ENCODE data around the gene AURKB. TPM values are rescaled to one million over a fixed set of nuclear protein-coding genes. Genes with fewer than 3 reads are reported as not detected.
"Not testable (repeated sequence)": the region's sequence is repeated elsewhere in the genome, so short reads cannot be mapped to it uniquely, and the experiment has no call there.

The AURKB gene
- total RNA-seq = 0.68 TPM

DNA sequence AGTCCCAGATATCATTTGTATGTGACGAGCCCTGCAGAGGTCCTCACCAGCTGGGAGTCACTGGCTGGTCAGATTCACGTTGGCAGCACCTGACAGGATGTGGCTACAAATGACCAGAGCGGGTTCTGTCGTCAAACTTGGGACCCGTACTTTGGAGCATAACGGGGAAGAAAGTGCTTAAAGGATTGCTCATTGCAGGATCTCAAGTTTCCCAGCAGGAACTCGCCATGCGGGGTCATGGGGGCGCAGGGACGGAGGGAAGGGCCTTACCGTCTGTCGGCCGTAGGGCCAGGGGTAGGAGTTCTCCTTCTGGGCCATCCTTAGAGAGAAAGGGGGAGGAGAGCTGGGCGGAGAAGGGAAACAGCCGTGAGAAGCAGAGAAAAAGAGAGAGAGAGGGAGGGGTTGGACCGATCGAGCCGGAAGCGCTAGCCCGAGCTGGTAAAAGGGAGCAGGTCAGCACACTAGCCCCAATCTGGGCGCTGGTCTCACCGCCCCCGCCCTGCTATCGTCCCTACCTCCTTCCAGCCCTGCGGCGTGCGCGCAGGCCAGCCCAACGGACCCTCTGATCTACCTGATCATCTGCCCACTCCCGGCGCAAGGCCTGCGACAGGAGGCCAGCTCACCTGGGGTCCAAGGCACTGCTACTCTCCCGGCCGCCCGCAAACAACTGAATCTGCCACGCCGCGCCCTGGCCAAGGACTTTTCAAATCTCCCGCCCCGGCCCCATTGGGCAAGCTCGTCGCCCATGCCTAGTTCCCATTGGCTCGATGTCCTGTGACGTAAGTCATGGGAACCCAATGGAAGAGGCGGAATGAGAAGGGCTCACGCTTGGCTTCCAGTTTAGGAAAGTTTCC, at the start of gene AURKB:
Gene AURKB (minus strand): TSS at position 669 of the 854 bp plus-strand sequence. CDS start 351 bp downstream, at position 318.
- DNase-seq (ENCODE audit: low spot score) = peak; percentile 95
- ATAC-seq = peak; percentile 96

DNA sequence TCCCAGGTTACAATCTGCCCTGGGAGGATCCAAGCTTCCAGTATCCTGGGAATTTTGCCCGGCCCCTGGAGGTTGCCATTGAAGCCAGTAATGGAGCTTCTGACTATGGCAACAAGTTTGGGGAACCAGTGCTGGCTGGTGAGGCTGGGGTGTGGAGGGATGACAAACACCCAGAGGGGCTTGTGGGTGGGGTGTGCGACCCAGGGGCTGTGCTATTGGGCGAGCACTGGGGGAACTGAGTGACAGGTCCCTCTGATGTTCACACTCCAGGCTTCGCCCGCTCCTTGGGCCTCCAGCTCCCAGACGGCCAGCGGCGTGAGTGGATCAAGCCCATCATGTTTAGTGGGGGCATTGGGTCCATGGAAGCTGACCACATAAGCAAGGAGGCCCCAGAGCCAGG, 47.4 kb upstream of the AURKB start:
- DNase-seq (ENCODE audit: low spot score) = no peak

DNA sequence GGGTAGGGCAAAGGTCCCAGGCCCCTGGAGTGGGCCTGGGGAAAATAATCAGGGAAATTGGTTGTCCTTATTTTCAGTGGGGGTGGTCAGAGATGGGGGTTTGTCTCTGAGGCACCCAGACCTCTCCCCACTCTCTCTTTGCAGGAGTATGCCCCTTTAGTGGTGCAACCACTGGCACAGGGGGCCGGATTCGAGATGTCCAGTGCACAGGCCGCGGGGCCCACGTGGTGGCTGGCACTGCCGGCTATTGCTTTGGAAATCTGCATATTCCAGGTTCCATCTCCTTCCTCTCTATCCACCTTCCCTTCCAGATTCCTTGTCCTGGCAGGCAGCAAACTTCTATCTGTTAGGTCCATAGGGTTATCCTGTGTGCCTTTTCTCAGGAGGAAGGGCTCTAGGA, 46.3 kb upstream of the AURKB start:
- no peak for DNase-seq (ENCODE audit: low spot score)
- no peak for ATAC-seq

More for the DNA sequence above, 47.4 kb upstream of the AURKB start:
- ATAC-seq = no peak

DNA sequence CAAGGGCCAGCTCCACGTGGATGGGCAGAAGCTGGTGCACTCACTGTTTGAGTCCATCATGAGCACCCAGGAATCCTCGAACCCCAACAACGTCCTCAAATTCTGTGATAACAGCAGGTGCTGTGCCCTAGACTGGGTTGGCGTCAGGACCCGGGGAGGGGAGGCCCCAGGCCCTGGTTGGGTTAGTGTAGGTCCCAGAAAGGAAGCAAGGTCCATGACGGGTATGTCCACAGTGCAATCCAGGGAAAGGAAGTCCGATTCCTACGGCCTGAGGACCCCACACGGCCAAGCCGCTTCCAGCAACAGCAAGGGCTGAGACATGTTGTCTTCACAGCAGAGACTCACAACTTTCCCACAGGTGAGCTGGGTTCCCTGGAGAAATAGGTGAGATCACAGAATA, 45.9 kb upstream of the AURKB start:
- DNase-seq (ENCODE audit: low spot score) (no peak), ATAC-seq (no peak)

DNA sequence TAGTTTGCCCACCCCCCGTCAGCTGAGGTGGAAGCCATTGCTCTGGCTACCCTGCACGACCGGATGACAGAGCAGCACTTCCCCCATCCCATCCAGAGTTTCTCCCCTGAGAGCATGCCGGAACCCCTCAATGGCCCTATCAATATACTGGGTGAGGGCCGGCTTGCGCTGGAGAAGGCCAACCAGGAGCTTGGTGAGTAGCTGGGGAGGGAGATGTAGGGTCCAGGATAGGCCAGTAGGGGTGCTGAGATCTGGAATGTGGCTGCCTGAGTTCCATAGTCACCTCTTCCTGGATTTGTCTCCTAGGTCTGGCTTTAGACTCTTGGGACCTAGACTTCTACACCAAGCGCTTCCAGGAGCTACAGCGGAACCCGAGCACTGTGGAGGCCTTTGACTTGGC, 45.1 kb upstream of the AURKB start:
- ATAC-seq (no peak), DNase-seq (ENCODE audit: low spot score) (no peak)

DNA sequence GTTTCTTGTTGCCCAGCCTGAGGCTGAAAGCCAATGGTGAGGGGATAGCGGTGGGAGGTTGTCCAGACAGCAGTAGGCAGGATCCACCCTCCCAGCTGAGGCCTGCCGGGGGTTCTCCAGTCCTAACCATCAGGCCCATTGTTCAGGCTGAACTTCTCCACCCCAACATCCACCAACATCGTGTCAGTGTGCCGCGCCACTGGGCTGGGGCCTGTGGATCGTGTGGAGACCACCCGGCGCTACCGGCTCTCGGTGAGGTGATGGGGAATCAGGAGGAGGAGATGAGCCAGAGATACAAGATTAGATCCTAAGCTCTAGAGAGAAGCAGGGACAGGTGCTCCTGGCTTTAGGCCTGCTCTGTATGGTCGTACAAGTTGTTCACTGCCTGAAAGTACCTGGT, 44.5 kb upstream of the AURKB start:
- ATAC-seq (no peak), DNase-seq (ENCODE audit: low spot score) (no peak)

DNA sequence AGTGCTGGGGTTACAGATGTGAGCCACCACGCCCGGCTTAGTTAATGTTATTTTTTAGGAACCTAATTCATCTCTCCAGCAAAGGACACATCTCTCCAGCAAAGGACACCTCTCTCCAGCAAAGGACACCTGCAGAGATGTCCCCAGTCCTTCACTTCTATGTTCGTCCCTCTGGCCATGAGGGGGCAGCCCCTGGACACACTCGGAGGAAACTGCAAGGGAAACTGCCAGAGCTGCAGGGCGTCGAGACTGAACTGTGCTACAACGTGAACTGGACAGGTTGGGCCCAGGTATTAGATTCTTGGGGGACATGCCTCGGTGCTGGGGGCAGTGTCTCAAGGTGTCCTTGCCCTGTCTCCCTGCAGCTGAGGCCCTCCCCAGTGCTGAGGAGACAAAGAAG, 43.4 kb upstream of the AURKB start:
- ATAC-seq (peak; percentile 83), DNase-seq (ENCODE audit: low spot score) (peak; percentile 69)

DNA sequence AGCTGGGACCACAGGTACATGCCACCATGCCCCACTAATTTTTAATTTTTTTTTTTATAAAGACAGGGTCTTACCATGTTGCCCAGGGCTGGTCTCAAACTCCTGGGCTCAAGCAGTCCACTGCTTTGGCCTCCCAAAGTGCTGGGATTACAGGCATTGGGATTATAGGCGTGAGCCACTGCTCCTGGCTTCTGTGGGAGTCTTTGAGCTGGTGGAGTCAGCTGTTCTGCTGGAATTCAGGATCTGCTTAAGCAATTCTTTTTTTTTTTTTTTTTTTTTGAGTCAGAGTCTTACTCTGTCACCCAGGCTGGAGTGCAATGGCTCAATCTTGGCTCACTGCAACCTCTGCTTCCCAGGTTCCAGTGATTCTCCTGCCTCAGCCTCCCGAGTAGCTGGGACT, 41.0 kb upstream of the AURKB start:
- ATAC-seq; DNase-seq (ENCODE audit: low spot score): not testable (repeated sequence)

DNA sequence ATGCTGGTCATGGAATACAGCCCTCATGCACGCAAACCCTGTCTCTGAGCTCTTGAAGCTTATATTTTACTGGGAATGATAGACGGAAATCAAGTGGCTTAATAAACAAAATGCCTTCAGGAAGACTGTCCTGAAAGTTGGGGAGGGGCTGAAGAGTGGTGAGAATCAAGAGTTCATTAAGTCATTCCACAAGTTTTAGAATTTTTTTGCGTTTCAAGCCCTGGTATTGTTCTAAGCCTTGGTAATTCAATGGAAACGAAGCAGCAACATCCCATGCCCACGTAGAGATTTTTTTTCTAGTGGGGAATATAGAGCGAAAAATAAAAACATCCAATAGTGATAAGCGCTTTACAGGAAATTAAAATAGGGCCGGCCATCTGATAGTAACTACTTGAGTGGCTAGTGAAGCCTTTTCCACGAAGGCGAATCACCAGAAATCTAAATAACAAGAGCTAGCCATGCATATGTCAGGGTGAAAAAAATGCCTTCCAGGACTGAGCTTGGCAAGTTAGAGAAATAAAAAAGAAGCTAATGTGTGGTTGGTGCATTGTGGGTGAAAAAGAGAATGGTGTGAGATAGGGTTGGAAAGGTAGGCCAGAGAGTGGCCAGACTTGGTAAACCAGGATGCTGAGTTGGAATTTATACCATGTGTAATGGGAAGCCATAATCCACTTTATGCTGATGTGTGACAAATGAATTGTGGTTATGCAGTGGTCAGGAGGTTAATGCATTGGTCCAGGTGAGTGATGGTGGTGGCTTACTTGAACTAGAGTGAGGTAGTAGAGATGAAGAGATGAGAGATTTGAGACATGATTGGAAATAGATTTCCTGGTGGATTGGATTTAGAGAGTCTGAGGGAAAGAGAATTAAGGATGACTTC, 39.5 kb upstream of the AURKB start:
- DNase-seq (ENCODE audit: low spot score) (no peak), ATAC-seq (no peak)

DNA sequence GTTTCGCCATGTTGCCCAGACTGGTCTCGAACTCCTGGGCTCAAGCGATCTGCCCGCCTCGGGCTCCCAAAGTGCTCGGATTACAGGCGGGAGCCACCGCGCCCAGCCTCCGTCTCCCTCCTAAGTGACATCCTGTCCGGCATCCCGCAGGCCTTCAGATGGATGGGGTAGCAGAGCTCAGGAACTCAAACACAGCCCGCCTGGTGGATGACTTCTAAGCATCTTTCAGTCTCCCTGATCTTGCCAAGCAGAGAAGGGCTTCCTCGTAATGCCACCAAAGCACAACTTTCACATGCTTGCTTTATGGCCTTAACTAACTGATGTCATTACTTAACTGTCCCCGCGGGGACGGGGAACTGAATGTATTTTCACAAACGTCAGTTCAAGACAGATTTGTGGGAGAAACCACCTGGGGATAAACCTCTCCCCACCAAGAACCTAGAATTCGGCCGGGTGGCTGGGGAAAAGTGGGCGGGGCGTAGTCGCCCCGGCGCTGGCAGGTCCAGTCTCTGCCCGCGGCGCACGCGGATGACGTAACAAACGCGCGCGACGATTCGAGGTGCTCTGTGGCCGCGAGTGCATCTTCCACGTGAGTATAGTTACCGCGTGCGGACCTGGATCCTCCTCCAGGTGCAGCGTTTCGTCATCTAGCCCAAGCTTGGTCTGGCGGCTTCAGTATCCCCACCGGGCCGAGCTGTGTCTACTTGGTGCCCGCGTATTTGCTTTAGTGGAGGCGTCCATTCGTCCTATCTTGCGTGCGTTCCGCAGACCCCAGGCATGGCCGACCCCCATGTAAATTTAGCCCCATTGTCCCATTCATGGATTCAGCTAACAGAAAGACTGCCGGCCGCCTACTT, 38.6 kb upstream of the AURKB start, which contains the start of gene PFAS:
Gene PFAS (plus strand): TSS at position 539 of the 857 bp plus-strand sequence. CDS start 4,649 bp downstream, outside the sequence.
- ATAC-seq (peak; percentile 76), DNase-seq (ENCODE audit: low spot score) (peak; percentile 97)

DNA sequence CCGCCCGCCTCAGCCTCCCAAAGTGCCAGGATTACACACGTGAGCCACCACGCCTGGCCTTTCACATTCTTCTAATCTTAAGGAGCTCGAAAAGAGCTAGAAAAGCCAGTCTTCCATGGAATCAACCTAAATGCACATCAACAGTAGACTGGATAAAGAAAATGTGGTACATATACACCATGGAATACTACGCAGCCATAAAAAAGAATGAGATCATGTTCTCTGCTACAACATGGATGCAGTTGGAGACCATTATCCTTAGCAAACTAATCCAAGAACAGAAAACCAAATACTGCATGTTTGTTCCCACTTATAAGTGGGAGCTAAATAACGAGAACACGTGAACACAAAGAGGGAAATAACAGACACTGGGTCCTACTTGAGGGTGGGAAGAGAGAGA, 34.4 kb upstream of the AURKB start:
- no peak for DNase-seq (ENCODE audit: low spot score)
- no peak for ATAC-seq

DNA sequence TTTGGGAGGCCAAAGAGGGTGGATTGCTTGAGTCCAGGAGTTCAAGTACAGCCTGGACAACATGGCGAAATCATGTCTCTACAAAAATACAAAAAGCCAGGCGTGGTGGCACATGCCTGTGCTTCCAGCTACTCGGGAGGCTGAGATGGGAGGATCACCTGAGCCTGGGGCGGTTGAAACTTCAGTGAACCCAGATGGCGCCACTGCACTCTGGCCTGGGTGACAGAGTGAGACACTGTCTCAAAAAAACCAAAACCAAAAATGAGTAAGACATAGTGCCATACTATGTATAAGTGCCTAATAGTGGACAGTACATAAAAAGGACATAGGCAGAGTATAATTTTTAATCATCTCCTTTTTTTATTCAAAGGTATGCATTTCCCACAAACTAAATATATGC, 33.5 kb upstream of the AURKB start:
- no peak for DNase-seq (ENCODE audit: low spot score)
- no peak for ATAC-seq

DNA sequence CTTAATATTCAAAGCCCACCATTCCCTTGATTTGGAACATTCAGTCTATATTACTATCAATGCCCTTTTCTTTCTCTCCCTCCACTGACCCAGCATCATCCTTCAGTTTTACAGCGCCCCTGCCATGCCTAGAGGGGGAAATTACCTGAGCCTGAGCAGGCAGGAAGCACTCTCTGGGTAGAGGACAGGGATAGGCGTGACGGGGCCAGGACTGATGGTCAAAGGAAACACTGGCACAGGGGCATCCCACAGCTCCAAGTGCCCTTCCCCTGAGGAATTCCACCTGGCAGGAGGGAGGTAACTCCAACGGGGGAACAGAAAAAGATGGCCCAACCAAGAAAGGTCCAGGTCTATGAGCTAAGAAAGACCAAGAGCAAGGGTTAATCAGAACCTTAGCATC, 27.5 kb upstream of the AURKB start:
- ATAC-seq (no peak), DNase-seq (ENCODE audit: low spot score) (no peak)

DNA sequence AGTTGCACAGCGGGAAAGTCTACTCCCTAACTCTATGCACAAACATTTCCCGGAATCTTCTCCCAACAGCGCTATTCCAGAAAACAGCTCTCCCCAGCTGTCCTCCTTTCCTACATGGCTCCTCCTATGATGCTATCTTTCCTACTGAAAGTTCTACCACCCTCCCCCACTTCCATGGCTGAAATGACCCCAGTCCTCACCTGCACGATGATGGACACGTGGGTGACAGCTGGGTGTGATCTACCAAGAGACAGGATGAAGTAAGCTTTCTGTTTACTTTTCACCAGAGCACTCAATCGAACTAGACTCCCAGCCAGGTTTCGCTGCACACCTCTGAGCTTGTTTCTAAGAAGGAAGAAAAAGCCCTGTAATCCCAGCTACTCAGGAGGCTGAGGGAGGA, 26.8 kb upstream of the AURKB start:
- peak; percentile 93 for ATAC-seq
- DNase-seq (ENCODE audit: low spot score) = peak; percentile 91

DNA sequence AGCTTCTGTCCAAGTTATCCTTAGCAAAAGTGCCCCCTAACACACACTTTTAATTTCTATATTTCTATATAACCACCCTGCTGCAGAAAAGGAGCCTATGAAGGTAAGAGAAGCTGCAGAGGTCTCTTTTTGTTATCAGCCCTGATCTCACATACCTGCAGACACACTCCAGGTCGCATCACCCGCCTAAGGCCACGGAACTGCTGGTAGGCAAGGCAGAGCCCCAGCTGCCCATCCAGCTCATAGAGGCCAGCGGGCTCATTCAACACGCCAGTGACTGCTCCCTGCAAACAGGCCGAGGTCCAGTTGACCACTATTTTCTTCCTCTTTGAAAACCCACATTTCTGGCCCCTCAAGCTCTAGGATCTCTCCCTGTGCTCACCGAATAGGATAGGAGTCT, 25.3 kb upstream of the AURKB start:
- DNase-seq (ENCODE audit: low spot score) (no peak), ATAC-seq (no peak)

DNA sequence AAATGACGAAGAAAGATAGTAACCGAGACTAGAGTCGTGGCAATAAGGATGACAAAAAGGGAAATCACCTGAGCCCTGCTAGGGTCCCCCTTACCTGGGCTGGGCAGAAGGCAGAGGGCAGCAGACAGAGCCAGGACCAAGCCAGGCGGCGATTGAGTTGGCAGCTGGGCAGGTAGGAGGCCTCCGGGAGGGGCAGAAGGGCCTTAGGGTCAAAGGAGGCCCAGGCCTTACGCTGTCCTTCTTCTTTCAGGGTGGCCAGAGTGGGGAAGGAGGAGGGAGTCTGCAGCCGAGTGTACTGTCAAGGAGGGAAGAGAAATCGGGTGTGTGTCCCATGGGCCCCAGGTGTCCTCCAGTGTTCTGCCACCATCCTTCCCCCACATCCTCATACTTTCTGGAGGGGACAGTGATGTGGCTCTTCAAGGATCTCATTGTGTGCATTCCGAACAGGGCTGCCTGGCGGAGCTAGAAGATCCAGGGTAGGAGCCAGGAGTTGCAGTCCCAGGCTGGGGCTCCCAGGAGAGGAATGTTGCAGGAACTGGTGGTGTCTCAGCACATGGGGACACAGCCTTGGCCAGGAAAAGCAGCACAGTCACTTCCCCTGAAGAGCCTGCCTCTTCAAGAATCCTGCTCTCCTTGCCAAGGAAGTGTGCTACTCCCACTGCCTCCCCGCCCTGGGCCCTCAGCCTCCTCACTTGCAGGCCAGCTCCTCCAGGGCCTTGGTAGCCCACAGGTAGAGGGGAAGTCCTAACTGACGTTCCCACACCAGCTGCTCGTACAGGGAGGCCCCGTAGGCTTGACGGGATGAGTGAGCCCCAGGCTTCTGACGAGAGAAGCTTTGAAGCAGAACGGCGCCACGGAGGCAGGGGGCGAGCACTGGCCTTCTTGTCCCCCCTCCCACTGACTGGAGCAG, 24.2 kb upstream of the AURKB start:
- DNase-seq (ENCODE audit: low spot score) = no peak

DNA sequence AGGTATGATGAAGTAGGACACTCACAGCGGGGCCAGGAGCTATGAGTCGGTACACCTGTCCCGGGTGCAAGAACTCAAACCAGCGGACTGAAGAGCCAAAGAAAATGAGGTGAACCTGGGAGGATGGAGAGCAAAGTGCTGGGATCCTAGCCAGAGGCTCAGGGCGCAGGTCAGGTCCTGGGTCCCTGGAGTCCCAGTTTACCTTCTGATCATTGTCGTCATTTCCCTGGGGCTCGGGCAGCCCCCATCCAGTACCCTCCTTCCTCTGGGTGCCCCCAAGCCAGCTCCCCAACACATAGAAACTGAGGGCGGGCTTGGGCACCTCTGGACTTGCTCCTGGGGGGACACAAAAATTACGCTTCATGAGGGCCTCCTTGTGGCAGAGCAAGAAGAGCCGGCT, 21.3 kb upstream of the AURKB start:
- DNase-seq (ENCODE audit: low spot score) (no peak), ATAC-seq (no peak)

More for the DNA sequence above, 24.2 kb upstream of the AURKB start:
- no peak for ATAC-seq

DNA sequence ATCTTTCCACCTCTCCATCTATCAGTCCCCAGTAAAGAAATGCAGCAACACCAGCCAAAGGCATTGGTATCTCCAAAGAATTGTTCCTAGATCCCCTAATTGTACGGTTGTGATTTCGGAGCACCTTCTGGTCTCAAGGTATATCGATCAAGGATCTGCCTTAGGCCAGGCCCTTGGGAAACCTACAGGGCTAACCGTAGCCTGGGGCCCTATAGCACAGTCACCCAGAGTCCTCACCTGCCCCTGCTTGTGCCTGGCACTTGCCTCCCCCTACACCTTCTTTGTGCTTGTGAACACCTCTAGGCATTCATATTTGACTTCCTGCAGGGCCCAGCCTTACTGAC, 16.8 kb upstream of the AURKB start:
- ATAC-seq (no peak), DNase-seq (ENCODE audit: low spot score) (no peak)

DNA sequence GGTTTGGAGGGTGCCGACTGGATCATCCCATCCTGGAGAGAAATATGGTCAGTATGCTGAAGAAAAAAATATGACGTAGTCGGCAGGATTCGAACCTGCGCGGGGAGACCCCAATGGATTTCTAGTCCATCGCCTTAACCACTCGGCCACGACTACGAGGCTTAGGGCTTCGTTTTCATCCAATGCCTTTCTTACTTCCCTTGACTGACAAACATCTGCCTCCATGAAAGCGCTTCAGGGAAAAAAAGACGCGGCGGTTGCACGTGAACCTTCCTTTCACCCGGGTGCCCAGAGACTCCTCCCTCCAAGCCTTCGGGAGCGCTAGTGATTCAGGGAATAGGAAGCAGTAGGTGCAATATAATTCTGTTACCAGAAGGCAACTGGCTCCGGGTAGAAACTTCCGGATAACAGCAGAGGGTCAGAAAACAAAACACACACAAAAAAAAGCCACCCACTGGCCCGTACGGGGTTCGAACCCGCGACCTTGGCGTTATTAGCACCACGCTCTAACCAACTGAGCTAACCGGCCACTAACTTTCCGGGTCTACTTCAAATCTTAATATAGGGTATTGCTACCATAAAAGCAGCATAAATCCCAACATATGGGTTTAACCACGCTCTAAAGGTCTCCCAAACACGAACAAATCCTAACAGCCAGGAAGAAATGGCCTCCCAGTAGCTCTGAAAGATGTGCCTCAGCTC, 16.3 kb upstream of the AURKB start:
- no peak for DNase-seq (ENCODE audit: low spot score)
- ATAC-seq = no peak

Data from left lobe of liver (tissue), 2 donors.